ENCODE measurements around the gene HS6ST1.

The HS6ST1 gene

DNA sequence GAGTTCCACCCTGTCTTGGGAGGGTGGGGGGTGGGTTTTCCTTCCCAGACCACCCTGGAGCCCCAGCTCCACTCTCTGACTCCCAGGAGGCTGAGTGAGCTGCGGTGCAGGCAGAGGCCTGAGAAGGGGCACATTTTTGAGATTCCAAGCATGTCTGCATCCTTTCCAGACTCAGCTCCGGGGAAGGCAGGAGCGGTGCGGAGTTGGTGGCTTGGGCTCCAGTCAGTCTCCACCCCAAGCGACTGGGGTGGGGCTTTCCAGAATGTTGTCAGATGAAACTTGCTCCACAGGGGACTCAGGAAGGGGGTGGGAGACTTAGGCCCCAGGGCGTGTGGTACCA, 44.2 kb upstream of the HS6ST1 start:
- no peak overlapping the region for H3K27ac ChIP-seq

DNA sequence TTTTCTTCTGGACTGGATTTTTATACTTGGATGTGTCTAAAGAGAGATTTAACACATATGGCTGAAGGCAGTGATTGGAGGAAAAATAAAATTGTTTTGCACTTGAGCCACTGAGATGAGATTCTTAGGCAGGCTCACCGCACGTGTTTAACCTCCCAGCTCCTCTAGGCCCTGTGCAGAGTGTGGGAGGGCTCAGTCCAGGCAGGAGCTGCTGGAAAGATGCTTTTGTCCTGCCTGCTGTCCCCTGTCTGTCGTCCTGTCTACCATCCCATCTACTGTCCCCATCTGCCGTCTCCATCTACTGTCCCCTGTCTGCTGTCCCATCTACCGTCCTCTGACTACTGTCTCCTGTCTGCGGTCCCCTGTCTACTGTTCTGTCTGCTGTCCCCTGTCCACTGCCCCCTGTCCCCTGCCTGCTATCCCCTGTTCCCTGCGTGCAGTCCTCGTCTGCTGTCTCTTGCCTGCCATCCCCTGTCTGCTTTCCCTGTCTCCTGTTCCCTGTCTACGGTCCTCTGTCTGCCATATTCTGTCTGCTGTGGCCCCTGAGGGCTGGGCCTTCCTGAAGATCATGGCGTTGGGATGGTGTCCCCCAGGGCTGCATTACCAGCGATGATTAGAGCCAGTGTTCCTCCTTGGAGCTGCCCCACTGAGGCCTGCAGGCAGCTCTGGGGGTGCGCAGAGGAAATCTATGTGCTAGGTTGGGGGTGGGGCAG, 43.7 kb upstream of the HS6ST1 start:
- H3K27ac ChIP-seq, result no peak overlapping the region
- TF ChIP-seq, protein P1, sequence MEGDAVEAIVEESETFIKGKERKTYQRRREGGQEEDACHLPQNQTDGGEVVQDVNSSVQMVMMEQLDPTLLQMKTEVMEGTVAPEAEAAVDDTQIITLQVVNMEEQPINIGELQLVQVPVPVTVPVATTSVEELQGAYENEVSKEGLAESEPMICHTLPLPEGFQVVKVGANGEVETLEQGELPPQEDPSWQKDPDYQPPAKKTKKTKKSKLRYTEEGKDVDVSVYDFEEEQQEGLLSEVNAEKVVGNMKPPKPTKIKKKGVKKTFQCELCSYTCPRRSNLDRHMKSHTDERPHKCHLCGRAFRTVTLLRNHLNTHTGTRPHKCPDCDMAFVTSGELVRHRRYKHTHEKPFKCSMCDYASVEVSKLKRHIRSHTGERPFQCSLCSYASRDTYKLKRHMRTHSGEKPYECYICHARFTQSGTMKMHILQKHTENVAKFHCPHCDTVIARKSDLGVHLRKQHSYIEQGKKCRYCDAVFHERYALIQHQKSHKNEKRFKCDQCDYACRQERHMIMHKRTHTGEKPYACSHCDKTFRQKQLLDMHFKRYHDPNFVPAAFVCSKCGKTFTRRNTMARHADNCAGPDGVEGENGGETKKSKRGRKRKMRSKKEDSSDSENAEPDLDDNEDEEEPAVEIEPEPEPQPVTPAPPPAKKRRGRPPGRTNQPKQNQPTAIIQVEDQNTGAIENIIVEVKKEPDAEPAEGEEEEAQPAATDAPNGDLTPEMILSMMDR (conservative IDR thresholded peaks at IDR 0.05), result no peak

More for the DNA sequence above, 44.2 kb upstream of the HS6ST1 start:
- TF ChIP-seq, protein P1 (conservative IDR thresholded peaks at IDR 0.05), result no peak

DNA sequence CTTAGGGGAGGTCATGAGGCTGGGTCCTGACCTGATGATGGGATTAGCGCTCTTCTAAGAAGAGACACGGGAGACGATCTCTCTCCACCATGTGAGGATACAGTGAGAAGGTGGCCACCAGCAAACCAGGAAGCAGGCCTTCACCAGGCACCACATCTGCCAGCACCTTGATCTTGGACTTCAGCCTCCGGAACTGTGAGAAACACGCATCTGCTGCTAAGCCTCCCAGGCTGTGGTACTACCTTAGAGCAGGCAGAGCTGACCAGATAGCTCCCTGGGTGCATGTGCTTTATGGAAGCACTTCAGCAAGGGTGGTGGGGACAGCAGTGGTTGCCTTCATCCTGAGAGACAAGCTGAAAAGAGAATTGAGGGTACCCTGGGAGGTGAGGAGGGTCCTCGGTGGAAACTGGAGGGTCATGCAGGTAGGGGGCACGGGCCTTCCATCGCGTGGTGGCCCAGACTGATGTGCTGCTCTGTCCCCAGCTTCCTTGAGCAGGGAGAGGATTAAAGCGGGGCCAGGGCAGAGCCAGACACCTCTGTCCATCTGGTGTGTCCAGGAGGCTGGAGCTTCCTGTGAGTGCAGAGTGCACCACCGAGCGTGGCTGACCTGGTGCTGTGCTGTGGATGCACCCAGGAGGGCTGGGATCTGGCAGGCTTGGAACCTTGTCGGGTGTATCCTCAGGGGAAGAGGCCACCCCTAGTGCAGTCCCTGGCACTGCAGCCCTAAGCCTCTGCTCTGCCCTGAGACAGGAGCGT, 42.9 kb upstream of the HS6ST1 start:
- TF ChIP-seq, protein P1 (conservative IDR thresholded peaks at IDR 0.05), result no peak
- H3K27ac ChIP-seq, result no peak overlapping the region

DNA sequence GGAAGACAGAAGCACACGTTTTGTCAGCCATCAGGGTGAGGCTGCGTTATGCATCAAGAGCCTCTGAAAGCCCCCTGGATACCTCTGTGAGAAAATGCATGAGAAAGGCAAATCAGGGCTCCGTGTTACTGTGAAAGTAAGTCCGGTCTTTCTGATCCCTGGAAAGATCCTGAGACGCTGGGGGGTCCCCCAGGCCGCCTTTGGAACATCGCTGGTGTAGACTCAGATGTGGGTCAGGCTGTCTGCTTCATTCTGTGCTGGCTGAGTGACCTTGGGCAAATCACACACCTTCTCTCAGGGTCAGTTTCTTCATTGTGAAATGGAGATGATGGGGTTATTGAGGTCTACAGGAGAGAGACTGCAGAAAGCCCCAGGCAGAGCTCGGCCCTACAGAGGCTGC, 42.0 kb upstream of the HS6ST1 start:
- TF ChIP-seq, protein P1 (conservative IDR thresholded peaks at IDR 0.05), result no peak

DNA sequence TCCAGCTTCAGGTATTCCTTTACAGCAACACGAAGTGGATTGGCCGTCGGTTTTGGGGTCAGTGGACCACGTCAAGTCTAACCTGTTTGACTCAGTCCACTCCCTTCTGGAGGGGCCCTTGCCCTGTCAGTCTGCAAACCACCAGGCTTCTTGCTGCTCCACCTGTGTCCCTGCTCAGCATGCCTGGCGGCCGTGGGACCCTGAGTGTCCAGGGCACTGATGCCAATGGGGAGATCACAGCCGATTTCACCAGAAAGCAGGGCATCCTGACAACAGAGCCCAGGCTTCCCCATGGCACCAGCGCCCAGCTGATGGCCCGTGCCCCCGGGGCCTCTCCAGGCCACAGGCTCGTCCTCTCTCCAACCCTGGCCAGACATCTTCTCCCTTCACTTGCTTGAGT, 41.2 kb upstream of the HS6ST1 start:
- TF ChIP-seq, protein P1 (conservative IDR thresholded peaks at IDR 0.05), result no peak
- no peak overlapping the region for H3K27ac ChIP-seq

More for the DNA sequence above, 42.0 kb upstream of the HS6ST1 start:
- H3K27ac ChIP-seq, result no peak overlapping the region

DNA sequence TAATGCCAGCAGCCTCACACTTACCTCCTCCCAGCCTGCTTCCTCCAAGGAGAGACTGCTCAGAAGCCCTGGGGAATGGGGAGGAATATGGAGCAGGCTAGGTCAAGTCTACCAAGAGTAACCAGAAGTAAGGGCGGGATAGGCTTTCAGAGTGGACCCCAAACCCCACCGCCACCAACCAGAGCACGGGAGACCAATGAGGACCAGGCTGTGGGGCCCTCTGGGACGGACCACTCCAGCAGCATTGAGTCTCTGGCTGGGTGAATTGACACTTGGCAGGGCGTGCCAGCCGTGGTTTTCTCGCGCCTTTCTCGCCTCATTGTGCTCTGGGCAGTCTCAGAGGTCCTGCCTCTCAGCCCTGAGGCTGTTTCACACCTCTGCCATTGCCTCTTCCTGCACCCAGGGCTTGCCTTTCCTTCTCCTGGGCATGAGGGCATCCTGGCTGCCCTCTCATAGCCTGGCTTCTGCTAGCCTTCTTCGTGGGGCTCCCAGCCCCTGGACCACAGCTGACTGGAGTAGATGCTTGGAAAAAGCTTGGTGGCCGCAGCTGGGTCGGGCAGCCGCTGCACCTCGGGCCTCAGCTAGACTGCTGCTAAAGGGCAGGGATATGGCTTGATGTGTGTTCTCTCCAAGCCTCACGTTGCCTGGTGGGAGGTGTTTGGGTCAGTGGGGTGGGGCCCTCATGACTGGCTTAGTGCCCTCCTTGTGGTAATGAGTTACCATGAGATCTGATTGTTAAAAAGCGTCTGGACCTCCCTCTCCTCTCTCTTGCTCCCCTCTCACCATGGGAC, 40.5 kb upstream of the HS6ST1 start:
- TF ChIP-seq, protein P1 (conservative IDR thresholded peaks at IDR 0.05), result no peak
- H3K27ac ChIP-seq, result no peak overlapping the region

Measured in VCaP (cell line).